Mammary epithelial cell (primary cell): ENCODE results near the gene SPTAN1.

ENCODE experiments used
- CTCF ChIP-seq, 2 donors: IDR thresholded peaks in 1 of 2; conservative IDR thresholded peaks in 1 of 2; 2 replicates each; pipeline ENCODE4 v1.5.1; 2011 to 2012; ENCODE audit warnings: inconsistent platforms in 2 of 2, low read length in 2 of 2, mild to moderate bottlenecking in 2 of 2, control low read depth in 1 of 2, low read depth in 1 of 2; ENCODE audit not compliant: insufficient read depth in 1 of 2; ENCODE audit errors: extremely low read depth in 1 of 2
- EZH2 ChIP-seq: IDR thresholded peaks from 2 replicates; pipeline ENCODE4 v1.6.1; 2012; ENCODE audit warnings: low read length, inconsistent platforms, borderline replicate concordance

- TF ChIP-seq CTCF (conservative IDR thresholded peaks at IDR 0.05 in 1 of 2, IDR thresholded peaks at IDR 0.05 in 1 of 2; ENCODE audit: extremely low read depth in 1 of 2, insufficient read depth in 1 of 2, low read depth in 1 of 2, low read length in 2 of 2) (no peak), EZH2 (no peak)
These were observed 36.3 kb downstream of the SPTAN1 start for GRCh38 chr9:128588581-128589233.
